HG03103 (cell line): ENCODE measurements around the gene RND3.

Experiments
- ATAC-seq: cut with Tn5 transposase; IDR thresholded peaks from one replicate; pipeline ENCODE4 v1.9.1; 2021; ENCODE audit warnings: low read depth; ENCODE audit not compliant: unreplicated experiment

Gene RND3

GRCh38 chr2:150476809-150477302, 10.6 kb downstream of the RND3 start:
- ATAC-seq = no peak

GRCh38 chr2:150476286-150476685, 11.2 kb downstream of the RND3 start:
- ATAC-seq = no peak

- no peak for ATAC-seq
Measured at GRCh38 chr2:150475479-150476250, 11.8 kb downstream of the RND3 start.

- ATAC-seq = no peak
Measured at GRCh38 chr2:150474326-150475074, 13.0 kb downstream of the RND3 start.

GRCh38 chr2:150473767-150474166, 13.7 kb downstream of the RND3 start:
- no peak for ATAC-seq

GRCh38 chr2:150472511-150472899, 15.0 kb downstream of the RND3 start:
- no peak for ATAC-seq

- no peak for ATAC-seq
Measured at GRCh38 chr2:150471813-150472510, 15.5 kb downstream of the RND3 start.

- ATAC-seq = no peak
Measured at GRCh38 chr2:150470435-150470834, 17.0 kb downstream of the RND3 start.

- ATAC-seq = no peak
Measured at GRCh38 chr2:150469706-150470274, 17.7 kb downstream of the RND3 start.

- ATAC-seq = no peak
Measured at GRCh38 chr2:150468350-150468960, 19.0 kb downstream of the RND3 start.

- ATAC-seq = no peak
Measured at GRCh38 chr2:150467621-150467963, 19.9 kb downstream of the RND3 start.

- ATAC-seq = no peak
Measured at GRCh38 chr2:150466741-150467620, 20.5 kb downstream of the RND3 start.

GRCh38 chr2:150465703-150466569, 21.5 kb downstream of the RND3 start:
- ATAC-seq = no peak

- ATAC-seq = no peak
Measured at GRCh38 chr2:150464986-150465385, 22.5 kb downstream of the RND3 start.

- ATAC-seq = no peak
Measured at GRCh38 chr2:150464270-150464669, 23.2 kb downstream of the RND3 start.

GRCh38 chr2:150462770-150463169, 24.7 kb downstream of the RND3 start:
- no peak for ATAC-seq

- ATAC-seq = no peak
Measured at GRCh38 chr2:150459281-150459680, 28.2 kb downstream of the RND3 start.

GRCh38 chr2:150450765-150451164, 36.7 kb downstream of the RND3 start:
- ATAC-seq = no peak

GRCh38 chr2:150449856-150450255, 37.6 kb downstream of the RND3 start:
- ATAC-seq = no peak
